GM21737 (cell line): Measurements from ENCODE around the gene FAIM2.
"Not testable (repeated sequence)": the region's sequence is repeated elsewhere in the genome, so short reads cannot be mapped to it uniquely, and the experiment has no call there.

ENCODE experiments used
- ATAC-seq: cut with Tn5 transposase; IDR thresholded peaks from one replicate; pipeline ENCODE4 v1.9.1; 2021; ENCODE audit warnings: mild to moderate bottlenecking, moderate library complexity; ENCODE audit not compliant: unreplicated experiment

Gene FAIM2

DNA sequence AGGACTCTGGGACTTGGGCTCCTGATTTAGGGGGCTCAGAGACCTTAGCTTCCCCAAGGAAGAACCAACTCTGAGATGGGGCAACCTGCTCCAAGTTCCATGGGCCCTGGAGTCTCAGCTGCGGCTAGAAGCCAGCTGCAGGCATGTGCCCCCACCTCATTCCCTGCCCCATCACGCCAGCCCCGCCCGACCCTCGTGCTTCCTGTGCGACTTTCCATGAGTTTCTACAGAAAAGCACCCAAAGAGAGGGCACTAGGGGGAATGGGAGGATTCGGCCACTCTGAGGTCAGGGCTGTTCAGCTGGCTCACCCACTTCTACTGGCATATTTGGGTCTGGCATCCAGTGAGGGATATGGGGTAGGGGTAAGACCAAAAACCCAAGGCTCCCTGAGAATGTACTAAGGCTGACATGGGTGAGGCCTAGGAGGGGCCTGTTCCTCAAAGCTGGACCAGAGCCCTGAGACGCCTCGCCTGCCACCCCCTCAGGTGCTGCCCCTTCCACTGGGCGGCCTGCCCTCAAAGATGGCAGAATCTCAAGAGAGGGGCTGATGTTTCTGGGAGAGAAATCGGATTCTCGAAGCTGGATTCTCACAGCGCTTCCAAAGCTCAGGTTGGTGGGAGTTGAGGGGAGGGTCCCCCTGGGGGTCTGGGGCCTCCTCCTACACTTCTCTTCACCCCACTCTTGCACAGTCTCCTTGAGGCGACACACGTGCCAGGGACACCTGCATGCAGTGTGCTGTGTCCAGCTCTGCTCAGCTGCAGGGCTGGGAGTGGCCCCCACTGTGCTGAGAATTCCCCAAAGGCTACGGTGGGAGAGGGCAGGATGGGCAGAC lies 22.1 kb downstream of the FAIM2 start:
- no peak for ATAC-seq

DNA sequence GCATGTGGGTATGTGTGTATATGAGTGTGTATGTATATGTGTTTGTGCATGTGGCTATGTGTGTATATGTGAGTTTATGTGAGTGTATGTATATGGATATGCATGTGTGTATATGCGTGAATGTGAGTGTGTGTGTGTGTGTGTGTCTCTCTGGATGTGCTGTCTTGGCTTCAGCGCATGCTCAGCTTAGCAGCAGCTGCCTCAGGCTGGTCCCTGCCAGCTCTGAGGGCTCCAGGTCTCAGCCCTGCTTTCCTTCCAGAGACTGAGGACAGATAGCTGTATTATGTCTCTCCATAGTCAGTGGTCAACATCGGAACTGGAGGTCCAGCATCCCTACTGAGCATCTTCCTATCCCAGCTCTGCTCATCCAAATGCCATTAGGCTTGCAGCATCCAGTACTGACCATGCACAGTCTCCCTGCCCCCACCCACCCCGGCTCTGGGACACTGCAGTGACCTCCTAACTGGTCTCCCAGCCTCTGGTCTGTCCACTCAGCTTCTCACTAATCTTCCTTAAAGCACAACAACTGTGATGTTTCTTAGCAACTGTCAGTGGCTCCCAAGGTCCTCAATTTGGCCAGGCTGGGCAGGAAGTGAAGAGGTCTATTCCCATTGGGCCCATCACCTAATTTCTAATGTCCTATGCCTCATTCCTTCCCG lies 22.8 kb downstream of the FAIM2 start:
- no peak for ATAC-seq

DNA sequence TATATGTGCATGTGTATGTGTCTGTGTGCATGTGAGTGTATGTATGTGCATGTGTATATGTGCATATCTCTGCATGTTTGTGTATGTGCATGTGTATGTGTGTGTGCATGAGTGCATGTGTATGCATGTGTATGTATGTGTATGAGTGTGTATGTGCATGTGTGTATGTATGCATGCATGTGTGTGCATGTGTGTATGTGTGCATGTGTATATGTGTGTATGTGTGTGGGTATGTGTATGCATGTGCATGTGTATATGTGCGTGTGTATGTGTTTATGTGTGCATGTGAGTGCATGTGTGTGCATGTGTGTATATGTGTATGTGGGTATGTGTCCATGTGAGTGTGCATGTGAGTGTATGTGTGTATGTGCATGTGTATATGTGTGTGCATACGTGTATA lies 24.6 kb downstream of the FAIM2 start:
- ATAC-seq: not testable (repeated sequence)

DNA sequence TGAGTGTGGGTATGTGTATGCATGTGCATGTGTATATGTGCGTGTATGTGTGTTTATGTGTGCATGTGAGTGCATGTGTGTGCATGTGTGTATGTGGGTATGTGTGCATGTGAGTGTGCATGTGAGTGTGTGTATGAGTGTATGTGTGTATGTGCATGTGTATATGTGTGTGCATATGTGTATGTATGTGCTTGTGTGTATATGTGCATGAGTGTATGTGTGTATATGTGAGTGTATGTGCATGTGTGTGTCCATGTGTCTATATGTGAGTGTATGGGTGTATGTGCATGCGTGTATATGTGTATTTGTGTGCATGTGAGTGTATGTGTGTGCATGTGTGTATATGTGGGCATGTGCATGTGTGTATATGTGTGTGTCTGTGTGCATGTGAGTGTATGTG lies 25.7 kb downstream of the FAIM2 start:
- ATAC-seq: no peak

DNA sequence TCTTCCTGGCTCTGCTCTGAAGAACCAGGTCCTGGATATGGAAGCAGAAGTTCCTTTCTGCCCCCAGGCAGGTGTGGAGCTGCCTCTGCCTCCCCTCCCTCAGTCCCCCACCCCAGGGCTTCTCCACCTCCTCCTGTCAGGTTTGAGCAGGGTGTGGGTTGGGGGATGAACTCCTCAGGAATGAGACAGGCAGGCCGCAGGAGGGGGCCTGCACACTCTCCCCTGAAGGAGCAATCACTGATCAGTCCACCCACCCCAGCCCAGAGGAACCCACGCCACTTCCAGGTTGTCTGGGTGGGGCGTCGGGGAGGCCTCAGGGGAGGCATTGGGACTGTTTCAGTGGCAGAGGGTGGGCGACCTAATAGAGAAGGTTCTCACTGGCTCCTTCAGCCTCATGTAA lies 26.6 kb downstream of the FAIM2 start:
- ATAC-seq: no peak

DNA sequence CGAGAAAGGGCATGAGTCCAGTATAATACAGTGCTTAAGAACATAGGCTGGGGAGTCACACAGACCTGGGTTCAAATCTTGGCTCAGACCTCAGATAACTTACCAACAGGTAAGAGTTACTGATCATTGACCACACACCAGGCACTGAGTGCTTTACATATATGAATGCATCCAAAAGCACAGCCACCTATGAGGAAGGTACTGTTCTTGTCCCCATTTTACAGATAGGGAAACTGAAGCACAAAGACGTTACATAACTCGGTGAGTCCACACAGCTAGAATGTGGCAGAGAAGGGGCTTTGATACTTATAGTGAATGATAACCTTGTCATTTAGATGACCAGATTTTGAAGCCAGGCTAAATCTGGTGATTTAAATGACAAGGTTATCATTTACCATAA lies 27.6 kb downstream of the FAIM2 start:
- no peak for ATAC-seq

DNA sequence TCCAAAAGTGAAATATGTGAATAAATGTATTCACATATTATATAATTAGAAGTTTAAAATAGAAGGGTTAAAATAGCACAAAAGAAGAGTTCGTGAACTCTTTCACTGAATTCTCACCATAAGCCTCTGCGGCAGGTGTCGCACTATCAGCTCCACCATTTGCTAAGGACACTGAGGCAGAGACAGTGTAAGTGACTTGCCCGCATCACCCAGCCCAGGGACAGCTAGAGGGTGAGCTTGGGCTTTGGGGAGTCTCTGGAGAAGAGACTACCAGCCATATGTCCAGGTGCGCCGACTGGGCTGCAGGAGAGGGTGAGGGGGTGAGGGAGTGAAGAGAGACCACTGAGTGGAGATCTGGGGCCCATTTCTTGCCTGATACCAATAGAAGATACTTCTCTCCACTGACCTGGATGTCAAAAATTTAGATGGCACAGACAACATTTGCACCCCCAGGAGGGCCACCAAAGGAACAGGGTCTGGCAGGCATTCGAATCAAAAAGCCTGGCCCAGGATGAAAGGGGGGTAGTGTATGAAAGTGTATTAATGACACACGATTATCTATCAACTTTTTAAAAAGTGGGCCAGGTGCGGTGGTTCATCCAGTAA lies 28.5 kb downstream of the FAIM2 start:
- ATAC-seq: no peak

DNA sequence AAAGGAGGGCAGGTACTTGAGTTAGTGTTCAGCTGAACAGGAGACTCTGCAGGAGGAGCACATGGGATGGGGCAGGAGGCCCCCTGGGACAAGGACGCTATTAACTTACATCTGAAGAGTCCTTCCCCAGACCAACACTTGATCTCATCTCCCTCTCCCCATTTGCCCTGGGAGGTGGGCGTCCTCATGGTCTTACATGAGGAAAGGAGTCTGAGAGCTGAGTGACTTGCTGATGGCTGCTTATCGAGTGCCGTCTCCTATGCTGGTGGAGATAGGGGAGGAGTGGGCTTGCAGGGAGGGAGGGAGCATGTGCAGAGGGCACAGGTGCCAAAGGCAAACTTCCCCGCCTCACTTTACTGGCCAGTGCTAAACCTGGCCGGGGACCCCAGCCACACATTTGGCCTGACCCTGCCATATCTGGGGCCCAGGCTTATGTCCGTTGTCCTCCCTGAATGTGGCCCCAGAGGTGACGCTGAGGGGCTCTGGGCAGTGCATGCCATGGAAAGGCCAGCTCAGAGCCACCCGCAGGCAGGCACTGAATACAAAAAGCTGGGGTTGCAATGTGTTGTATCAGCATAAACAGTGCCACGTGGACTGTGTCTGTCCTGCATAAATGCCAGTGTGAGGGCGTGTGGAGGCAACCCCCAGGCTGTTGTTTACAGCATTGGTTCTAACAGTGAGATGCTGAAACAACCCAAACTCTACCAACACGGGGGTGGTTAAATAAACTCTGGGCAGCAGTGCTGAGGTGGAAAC lies 29.4 kb downstream of the FAIM2 start:
- ATAC-seq: no peak

DNA sequence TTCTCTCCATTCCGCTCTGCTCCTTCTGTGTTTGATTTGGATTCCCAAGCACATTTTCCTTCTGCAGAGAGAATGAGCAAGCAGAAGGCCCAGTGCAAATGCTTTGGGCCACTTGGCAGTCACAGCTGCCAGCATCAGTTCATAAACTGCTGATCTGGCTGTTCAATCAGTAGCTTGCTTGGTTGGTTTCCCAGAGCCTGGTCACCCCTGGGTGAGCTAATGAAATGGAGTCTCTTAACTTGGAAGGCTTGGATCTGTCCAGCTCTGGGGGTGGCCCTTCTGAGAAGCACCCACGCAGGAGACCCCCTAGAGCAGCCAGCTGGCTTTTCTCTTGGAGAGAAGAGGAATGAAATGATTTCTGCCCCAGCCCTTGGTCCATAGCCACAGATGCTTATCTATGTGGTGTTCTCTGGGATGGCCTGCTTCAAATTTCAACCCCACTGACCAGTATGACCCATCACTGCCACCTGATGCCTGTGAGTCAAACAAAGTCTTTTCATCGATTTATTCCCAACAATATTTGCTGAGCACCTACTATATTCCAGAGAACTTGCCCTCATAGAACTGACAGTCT lies 30.3 kb downstream of the FAIM2 start:
- no peak for ATAC-seq

DNA sequence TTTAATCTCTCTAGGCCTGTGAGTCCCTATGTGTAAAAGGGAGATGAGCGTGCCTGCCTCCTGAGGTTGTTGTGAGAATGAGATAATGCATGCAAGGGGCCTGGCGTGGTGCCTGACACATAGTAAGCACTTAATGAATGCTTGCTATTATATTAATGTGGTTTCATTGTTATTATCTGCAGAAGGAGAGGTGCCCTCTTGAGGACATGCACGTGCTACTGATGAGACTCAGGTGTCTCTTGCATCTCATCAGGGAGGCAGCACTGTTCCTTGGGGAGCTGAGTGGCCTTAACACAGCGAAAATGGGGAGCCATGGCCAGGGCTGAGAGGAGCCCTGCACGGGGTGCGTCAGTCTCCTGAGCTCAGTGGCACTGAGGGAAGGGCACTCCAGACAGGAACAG lies 30.9 kb downstream of the FAIM2 start:
- no peak for ATAC-seq

DNA sequence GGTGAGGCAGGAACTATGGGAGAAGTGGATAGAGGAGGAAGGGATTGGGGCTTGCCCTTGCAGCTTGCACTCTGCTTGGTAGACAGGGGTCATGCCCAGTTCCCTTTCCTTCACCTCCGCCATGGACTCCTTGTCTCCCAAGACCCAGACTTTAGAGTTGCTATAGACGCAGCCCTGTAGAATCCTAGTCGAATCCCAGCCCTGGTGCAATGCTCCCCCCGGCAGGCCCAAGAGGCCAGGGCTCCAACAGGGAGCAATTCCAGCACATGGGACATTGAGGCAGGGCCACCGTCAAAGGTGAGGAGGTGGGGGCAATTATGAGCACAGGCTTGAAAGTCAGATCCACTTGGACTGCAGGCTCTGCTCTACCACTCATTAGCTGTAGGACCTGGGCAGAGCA lies 31.3 kb downstream of the FAIM2 start:
- ATAC-seq: no peak

DNA sequence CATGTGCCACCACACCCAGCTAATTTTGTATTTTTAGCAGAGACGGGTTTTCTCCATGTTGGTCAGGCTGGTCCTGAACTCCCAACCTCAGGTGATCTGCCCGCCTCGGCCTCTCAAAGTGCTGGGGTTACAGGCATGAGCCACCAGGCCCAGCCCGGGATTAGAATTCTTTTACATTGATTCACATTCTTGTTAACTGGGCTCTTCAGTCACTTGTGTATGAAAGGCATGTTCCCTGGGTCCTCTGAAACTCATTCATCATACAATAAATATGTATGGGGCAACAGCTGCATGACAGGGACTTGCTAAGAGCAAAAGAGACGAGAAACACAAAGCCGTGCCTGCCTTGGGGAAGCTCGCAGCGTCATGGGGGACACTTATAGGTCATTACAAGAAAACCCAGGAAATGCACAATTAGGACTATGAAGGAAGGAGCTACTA lies 31.9 kb downstream of the FAIM2 start:
- not testable (repeated sequence) for ATAC-seq

DNA sequence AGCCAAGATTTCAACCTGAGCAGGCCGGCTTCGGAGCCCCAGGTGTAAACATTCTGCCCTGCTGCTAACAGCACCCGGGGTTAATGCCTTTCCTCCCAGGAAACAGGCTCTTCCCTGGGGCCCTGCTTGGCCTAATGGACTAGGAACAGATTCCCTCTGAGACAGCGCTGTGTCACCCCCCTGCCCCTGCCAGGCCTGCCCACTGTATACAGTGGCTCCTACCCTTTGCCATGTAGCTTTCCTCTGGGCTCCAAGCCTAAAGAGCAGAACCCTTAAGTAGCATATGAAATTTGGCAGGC lies 32.5 kb downstream of the FAIM2 start:
- ATAC-seq: no peak

DNA sequence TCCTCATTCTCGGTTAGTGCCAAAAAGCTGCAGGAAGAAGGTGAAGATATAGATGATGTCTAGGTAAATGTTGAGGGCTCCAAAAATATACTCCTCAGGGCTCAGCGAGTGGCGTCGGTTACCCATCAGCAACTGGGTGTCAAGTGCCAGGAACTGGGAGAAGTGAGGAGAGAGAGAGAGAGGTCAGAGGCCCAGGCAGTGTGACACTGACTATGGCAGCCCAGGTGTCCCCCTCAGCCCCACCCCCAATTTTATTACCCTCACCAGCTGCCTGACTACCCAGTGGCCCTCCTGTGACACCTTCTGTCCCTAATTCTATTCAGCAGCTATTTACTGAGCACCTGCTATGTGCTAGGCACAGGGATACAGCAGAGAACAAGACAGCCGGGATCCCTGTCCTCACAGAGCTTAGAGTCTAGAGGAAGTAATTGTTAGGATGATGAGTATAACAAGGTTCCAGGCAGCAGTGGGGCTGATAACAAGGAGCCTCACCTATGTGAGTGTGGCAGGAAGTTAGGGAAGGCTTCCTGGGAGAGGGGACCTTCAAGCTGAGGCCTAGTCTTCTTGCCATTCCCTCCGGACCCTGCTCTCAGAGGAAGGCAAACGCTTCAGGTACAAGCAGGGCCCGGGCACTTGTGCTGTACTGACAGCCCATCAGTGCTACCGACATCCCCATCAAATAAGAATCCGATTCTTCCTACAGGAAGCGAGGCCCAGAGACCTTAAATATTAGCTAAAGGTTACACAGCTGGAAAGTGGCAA lies 33.0 kb downstream of the FAIM2 start:
- no peak for ATAC-seq

DNA sequence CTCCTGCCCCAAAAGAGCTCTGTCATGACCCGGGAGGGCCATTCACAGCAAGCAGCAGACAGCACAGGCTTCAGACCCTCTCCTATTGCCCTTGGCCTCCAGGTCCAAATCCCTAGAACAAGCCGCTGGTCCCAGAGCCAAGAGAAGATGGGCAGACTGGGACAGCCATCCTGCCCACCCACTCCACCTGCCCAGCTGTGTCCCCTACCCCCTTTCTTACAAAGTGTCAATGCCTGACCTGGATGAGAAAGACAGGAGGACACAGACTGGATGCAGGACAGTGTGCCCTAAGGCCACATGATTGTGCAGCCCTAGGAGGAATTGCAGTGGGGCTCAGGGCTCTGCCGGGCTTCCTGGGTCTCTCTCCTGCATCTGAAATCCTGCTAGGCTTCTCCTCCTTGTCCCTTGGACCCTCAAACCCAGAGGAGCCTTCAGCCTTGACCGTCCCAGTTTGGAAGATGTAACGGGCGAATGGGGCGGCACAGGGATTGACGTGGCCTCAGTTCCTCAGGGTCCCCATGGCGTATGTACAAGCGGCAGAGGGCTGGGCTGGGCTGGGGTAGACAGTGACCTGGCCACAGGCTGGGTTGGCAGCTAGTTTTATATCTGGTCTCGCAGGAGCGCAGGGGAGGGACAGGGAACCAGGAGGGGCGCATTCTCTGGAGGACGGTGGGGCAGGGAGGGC lies 33.7 kb downstream of the FAIM2 start:
- ATAC-seq: no peak

DNA sequence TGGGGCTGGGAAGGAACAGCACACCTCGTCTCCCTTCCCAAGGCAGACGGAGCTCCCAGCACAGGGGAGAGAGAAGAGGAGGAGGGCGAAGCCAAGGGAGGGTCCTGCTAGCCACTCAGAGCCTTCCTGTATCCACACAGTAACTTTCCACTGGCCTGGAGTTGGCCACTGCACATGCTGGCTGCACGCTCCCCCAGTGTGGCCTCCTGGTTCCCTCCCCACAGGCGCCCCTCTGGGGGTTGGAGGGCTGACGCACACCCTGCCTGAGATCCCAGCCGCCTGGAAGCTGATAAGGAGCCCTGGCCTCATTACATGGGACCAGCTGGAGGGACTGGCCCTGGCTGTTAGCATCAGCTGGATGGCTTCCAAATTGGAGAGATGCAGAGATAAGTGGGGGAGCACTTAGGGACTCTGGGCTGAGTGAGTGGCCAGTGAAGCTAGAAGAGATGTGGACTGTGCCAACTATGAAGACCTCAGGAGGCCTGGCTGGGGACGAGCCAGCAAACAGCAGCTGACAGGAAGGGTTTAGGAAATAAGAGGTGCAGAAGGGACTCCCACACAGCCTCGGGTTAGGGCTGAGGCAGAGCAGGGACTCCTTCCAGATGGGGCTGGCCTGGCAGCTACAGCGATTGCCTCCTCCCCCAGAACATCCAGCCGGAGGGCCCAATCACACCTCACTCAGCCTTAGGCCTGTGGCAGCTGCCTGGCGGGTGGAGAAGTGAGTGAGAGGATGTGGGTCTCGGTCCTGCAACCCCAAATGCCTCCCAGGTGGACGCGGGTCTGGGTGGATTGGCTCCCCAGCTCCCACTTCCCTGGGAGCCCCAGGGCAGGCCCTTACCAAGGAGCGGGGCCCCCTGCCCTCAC lies 34.5 kb downstream of the FAIM2 start:
- no peak for ATAC-seq

DNA sequence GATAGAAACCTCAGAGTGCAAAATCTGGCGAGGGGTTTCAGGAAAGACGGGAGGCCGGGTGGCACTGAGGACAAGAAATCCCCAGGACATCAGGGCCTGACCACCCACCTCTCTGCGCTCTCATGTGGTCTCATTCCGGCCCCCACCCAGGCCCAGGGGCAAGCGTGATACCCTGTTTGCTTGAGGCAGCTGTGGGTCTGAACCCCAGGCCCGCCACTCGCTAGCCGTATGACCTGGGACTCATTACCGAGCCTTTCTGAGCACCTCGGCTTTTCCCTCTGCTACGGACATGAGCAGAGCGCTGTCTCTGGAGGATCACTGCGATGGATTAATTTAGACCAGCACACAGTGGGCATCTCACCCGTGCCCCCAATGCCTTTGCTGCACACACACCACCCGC lies 35.3 kb downstream of the FAIM2 start:
- ATAC-seq: no peak

DNA sequence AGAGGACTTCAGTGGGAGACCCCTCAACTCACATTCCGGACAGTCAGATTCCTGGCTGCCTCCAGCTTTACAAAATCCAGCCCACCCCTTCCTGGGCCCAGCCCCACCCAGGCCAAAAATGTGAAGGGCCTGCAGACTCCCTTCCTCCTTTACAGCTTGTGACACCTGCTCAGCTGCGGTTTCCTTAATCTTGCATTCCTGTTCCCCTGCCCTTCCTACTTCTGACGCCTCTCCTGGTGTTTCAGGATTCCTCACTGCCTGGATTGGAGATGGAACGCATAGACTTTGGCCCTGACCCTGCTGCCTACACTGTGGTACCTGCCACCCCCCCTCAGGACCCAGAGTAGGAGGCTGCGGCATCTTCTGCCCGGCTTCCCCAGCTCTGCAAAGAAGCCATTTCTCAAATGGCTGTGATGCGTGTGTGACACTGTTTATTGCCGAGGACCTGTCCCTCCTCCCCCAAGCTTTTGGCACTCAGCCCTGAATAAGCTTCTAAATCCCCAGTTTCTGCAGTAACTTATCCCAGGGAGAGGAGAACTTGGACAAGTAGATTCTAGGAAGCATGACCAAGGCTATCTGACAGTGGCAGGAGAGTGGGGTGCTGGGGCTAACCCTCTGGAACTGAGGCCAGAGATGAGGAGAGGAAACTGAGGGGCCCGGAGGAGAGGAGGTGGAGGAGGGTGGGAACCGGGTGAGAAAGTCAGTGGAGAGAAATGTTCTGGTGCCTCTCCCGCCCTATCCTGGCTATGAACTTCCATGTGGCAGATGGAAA lies 35.9 kb downstream of the FAIM2 start:
- no peak for ATAC-seq
